ENCODE results near the gene ATP6V0A1.

The ATP6V0A1 gene

DNA sequence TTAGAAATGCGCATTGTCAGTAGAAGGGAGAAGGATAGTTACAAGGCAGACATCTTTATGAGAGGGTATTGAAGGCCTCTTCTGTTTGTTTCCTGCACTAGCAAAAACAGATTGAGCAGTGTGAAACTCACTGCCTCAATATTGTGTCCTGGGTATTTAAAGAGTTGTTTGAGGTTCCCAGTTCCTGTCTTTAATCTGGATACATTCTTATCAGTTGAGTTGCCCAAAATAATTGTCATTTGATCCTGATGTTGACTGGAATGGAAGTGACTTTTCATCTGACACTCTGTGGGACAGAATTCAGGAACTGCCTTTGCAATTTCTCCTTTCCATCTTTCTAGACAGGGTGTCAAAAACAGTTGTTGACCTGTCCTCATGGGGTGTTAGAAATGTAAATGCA is 1.7 kb downstream of the ATP6V0A1 start:
- no peak overlapping the region for H3K27ac ChIP-seq
- ChIA-PET CTCF (interaction anchor here (0.6 to 1.1 kb wide), 6 partner anchors 29 to 186 kb away, joined by 3 to 4 read pairs (median 3); no protein-coding TSS in a partner anchor), POLR2A (ENCODE audit: low non-redundant PET) (no interaction called here)
- no peak for DNase-seq (ENCODE audit: low spot score)
- TF ChIP-seq, protein P1, sequence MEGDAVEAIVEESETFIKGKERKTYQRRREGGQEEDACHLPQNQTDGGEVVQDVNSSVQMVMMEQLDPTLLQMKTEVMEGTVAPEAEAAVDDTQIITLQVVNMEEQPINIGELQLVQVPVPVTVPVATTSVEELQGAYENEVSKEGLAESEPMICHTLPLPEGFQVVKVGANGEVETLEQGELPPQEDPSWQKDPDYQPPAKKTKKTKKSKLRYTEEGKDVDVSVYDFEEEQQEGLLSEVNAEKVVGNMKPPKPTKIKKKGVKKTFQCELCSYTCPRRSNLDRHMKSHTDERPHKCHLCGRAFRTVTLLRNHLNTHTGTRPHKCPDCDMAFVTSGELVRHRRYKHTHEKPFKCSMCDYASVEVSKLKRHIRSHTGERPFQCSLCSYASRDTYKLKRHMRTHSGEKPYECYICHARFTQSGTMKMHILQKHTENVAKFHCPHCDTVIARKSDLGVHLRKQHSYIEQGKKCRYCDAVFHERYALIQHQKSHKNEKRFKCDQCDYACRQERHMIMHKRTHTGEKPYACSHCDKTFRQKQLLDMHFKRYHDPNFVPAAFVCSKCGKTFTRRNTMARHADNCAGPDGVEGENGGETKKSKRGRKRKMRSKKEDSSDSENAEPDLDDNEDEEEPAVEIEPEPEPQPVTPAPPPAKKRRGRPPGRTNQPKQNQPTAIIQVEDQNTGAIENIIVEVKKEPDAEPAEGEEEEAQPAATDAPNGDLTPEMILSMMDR (conservative IDR thresholded peaks at IDR 0.05; ENCODE audit: low read depth) = no peak

DNA sequence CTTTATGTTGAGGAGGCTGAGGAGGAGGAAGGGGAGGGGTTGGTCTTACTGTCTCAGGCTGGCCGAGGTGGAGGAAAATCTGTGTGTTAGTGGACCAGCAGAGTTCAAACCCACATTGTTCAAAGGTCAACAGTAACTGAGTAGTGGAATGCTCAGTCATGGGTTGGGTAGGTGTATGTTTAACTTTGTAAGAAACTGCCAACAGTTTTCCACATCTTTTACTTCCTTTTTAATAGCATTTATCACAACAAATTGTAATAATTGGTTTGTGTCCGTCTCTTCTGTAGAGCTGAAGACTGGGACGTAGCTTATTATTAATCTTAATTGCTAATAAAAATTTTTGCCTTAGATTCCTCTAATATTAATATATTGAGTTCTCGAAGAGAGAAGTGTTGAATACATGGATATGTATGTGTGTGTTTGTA is 5.3 kb downstream of the ATP6V0A1 start:
- ChIA-PET POLR2A (ENCODE audit: low non-redundant PET) (no interaction called here), CTCF (no interaction called here)
- no peak overlapping the region for H3K27ac ChIP-seq
- TF ChIP-seq, protein P1 (conservative IDR thresholded peaks at IDR 0.05; ENCODE audit: low read depth) = no peak
- no peak for DNase-seq (ENCODE audit: low spot score)

DNA sequence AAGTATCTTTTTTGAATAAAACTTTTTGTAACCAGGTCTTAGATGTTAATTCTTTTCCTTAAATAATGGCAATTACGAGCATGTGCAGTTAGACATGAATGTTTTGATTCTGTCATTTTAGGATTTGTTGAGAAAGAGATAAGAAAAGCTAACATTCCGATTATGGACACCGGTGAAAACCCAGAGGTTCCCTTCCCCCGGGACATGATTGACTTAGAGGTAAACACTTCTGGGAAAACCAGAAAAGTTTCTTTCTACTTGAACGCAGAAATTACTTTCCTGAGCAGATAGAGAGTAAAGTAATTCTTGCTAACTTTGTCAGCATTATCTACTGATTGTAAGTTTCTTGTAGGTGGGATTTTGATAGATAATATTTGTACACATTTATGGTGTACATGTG is 9.2 kb downstream of the ATP6V0A1 start:
- DNase-seq (ENCODE audit: low spot score) = no peak
- ChIA-PET POLR2A (ENCODE audit: low non-redundant PET) (no interaction called here), CTCF (no interaction called here)
- H3K27ac ChIP-seq = no peak overlapping the region
- TF ChIP-seq, protein P1 (conservative IDR thresholded peaks at IDR 0.05; ENCODE audit: low read depth) = no peak

DNA sequence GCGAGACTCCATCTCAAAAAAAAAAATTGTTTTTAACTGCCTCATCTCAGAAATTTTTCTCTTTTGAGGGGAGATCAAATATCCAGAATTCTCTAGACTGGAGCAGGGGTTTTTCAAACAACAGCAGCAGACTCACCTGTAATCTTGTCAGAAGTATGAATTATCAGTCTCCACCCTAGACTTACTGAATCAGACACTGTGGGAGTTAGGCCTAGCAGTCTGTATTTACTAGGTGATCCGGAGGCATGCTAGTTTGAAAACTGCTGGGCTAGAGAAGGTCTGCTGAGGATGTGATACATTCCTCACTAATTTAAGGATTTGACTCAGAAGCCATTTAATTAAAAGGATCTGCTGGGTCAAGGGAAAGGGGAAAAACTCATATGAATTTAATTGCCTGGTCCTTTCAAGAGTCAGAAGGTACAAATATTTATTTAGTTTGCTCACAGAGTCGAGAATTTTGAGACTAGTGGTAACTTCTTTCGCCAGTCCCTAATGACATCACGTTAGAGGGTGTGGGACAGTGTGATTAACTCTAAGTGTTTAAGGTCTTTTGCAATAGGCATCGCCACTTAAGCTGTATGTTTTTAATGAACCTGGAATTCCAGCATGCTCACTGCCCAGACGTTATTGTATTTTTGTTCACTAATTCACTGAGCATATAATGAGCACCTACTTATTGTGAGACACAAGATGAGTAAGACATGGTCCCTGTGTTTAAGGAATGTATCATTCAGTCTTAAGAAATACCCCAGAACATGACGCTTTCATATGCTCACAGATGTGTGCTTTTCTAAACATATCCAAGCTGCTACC is 14.2 kb downstream of the ATP6V0A1 start:
- peak overlapping the region; percentile 73 for H3K27ac ChIP-seq
- ChIA-PET CTCF (no interaction called here), POLR2A (ENCODE audit: low non-redundant PET) (no interaction called here)
- peak; percentile 56 for DNase-seq (ENCODE audit: low spot score)
- TF ChIP-seq, protein P1 (conservative IDR thresholded peaks at IDR 0.05; ENCODE audit: low read depth) = no peak

DNA sequence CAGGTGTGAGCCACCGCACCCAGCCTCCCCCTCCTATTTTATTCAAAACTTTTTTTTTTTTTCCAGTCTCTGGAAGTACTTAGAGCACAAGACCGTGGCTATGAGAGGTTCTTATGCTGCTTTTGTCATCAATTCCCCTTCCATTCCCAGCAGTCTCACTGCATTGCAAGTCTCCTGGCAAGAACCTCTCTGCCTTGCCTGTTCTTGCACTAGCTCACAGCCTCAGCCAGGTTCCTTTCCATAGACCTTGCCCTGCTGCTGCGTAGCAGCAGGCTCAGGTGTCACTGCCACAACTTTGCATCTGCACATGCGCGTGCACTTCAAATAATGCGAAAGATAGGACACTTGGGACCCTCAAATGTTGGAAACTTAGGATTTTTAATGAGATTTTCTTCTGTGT is 15.6 kb downstream of the ATP6V0A1 start:
- TF ChIP-seq, protein P1 (conservative IDR thresholded peaks at IDR 0.05; ENCODE audit: low read depth) = no peak
- H3K27ac ChIP-seq = peak overlapping the region; percentile 51
- DNase-seq (ENCODE audit: low spot score) = no peak
- ChIA-PET POLR2A (ENCODE audit: low non-redundant PET) (interaction anchor here (0.7 kb wide), 1 partner anchor 17 kb away, joined by 3 read pairs; no protein-coding TSS in a partner anchor), CTCF (no interaction called here)

DNA sequence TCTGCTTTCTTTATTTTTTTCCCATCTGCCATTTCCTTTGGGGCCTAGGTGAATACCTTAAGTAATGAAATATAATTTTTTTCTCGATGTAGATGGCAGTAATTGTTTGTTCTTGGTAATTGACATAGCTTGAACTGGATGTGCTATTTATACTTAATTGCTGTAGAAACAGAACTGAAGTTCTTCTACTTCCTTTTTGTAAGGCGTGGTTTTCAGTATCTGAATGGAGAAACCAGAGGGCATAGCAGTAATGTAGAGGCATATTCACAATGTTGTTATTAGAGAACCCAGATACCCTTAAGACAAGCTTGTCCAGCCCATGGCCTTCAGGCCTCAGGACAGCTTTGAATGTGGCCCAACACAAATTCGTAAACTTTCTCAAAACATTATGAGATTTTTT is 16.4 kb downstream of the ATP6V0A1 start:
- DNase-seq (ENCODE audit: low spot score) = no peak
- POLR2A ChIA-PET (ENCODE audit: low non-redundant PET) = no interaction called here
- TF ChIP-seq, protein P1 (conservative IDR thresholded peaks at IDR 0.05; ENCODE audit: low read depth) = no peak
- no peak overlapping the region for H3K27ac ChIP-seq
- CTCF ChIA-PET = interaction anchor here (0.6 kb wide), 2 partner anchors 349 to 859 kb away, joined by 3 to 4 read pairs; partner anchors contain the start of gene BECN1
